ENCODE data around the gene C2orf80. TPM values are rescaled to one million over a fixed set of nuclear protein-coding genes. Genes with fewer than 3 reads are reported as not detected.

Gene C2orf80
- not detected in 2 replicates for total RNA-seq

DNA sequence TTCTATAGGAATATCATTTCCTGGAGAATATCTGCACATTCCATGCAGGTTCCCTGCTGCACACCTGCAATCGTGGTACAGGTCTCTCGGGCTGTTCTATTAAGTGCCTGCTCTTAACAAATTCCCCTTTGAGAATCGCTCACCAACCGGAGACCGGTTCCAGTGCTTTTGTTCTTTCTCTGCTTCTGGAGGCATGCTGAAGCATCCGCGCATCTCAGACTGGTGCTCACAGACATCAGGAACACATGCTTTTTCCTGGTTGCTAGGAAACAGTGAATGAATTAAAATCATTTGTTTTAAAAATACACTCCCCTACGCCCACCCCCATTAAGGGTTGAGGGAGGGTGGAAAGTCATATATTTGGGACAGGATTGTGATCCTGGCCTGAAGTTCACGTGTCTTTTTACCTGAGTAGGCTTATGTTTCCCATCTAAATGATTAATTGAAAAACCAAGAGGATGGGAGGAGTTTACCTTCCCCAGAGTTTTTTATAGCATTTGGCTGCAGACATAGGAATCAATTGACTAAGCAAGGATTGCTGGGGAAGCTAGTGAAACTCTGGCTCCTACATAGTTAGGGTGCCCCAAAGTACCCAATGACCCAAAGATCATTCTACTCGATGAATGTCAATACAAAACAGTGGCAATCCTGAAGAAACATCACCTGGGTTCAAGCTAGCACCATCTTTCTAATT is at the start of gene C2orf80:
Gene C2orf80 (minus strand): TSS at position 221 of the 694 bp plus-strand sequence. CDS start 3,044 bp downstream, outside the sequence.

DNA sequence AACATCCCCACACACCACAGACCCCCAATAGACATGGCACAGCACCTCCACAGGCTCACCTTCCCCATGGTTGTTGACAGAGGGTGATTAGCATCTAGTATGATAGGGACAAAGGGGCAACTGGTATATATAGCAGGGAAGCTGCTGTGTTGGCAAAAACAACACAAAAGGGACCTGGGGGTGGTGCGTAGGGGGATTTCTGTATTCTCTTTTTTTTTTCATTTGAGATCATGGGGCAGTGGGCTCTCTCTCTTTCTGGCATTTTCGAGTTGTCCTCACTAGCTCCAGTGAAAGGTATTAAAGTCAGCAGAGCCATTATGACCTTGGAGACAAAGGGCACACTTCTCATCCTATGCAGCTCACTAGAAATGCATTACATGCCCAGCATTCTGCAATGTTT is 26.3 kb downstream of the C2orf80 start, which contains the start of gene CRYGA:
Gene CRYGA (minus strand): TSS at position 101 of the 400 bp plus-strand sequence. CDS start 33 bp downstream, at position 68.

GRCh38 chr2:208146006-208146405 is 43.8 kb downstream of the C2orf80 start, which contains the start of gene CRYGB:
CRYGB (minus strand) TSS chr2:208146158; CDS start chr2:208146120, 38 bp downstream.

GRCh38 chr2:208129744-208130711 is 59.8 kb downstream of the C2orf80 start, which contains the start of gene CRYGC:
CRYGC (minus strand) TSS chr2:208129828; CDS start chr2:208129792, 36 bp downstream.

DNA sequence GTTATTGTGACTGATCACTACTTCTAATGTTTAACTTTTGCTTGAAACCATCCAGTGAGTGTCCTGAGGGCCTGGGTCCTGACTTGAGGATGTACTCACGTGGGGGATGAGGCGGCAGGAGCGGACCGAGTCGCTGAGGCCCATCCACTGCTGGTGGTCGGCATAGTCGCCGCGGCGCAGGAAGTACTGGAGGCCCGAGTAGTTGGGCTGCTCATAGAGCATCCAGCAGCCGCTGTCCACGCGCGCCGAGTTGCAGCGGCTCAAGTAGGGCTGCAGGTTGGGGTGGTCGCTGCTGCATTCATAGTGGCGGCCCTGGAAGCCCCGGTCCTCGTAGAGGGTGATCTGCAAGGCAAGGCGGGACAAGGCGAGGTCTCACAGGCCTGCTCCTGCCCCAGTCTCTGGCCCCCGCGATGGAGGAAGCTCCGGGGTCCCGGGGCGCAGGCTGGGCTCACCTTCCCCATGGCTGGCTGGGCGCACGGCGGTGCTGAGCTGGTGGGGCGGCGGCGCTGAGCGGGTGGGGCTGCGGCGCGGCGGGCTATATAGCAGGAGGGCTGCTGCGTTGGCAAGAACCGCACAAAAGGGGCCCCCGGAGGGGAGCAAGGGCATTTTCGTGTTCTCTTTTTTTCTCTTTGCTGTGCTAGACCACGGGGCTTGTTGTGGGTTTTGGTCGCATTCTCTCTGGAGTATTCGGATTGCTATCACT is 65.7 kb downstream of the C2orf80 start, which contains the start of gene CRYGD:
Gene CRYGD (minus strand): TSS at position 512 of the 703 bp plus-strand sequence. CDS start 51 bp downstream, at position 461.

Other genes with a start within 250 kb of the C2orf80 start
- gene PLEKHM3, start 164.5 kb downstream of the C2orf80 start, total RNA-seq = 7.9 and 13.7 TPM in 2 replicates
- not detected in 2 replicates for gene CRYGD, start 65.5 kb downstream of the C2orf80 start, total RNA-seq
- not detected in 2 replicates for gene CRYGC, start 60.2 kb downstream of the C2orf80 start, total RNA-seq
- not detected in 2 replicates for gene CRYGB, start 43.9 kb downstream of the C2orf80 start, total RNA-seq
- not detected in 2 replicates for gene CRYGA, start 26.4 kb downstream of the C2orf80 start, total RNA-seq
- gene IDH1, start 65.0 kb upstream of the C2orf80 start, total RNA-seq = 64.7 and 88.7 TPM in 2 replicates
- gene PIKFYVE, start 76.2 kb upstream of the C2orf80 start, total RNA-seq = 15.5 and 32.1 TPM in 2 replicates
- gene PTH2R, start 216.8 kb upstream of the C2orf80 start, total RNA-seq = not detected in 2 replicates